A549 (cell line): ENCODE measurements around the gene PRELP. TPM values are rescaled to one million over a fixed set of nuclear protein-coding genes. Genes with fewer than 3 reads are reported as not detected.

Experiments
- ATAC-seq, 2 experiments: fragments of 200-7000 bp in 1 of 2; fragments of >200 bp in 1 of 2; cut with Nextera tagmentation in 1 of 2; cut with Tn5 transposase in 1 of 2; 3 replicates each; pipeline versions ENCODE4 v1.8.0 to v1.9.1; 2018 to 2020; ENCODE audit warnings: mild to moderate bottlenecking in 1 of 2, moderate library complexity in 1 of 2
- CTCF ChIA-PET: fragments of 300-600 bp; sonication (Branson Sonifier 250); formaldehyde crosslinking; extraction: SDS; loops from one replicate; lab custom pipeline; 2021; ENCODE audit warnings: antibody characterized with exemption, inconsistent platforms; lab: Yijun Ruan, JAX
- POLR2A ChIA-PET: fragments of 350-600 bp; formaldehyde crosslinking; extraction: SDS; loops from one replicate; lab custom pipeline; 2021; ENCODE audit warnings: antibody characterized with exemption, inconsistent platforms; lab: Yijun Ruan, JAX
- DNase-seq, 2 experiments: peaks; one replicate each; pipeline versions ENCODE4 v3.0.0 to v3.0.0-alpha.2; 2011 to 2016; ENCODE audit warnings: low read depth in 1 of 2, low spot score in 1 of 2
- FAIRE-seq: peaks from 2 replicates; lab custom pipeline; 2011; peaks lifted over from hg19 to GRCh38; lab: Jason Lieb, UNC
- H3K27ac ChIP-seq, 2 experiments: fragments of >200 bp; sonication (Bioruptor Twin); formaldehyde crosslinking; 3 replicates each; pipeline ENCODE4 v1.5.1; 2016 to 2017
- H3K4me1 ChIP-seq: fragments of >200 bp; sonication (Bioruptor Twin); formaldehyde crosslinking; 3 replicates; pipeline ENCODE4 v1.6.1; 2016
- H3K4me2 ChIP-seq: fragments of >200 bp; sonication (Bioruptor Twin); formaldehyde crosslinking; 3 replicates; pipeline ENCODE4 v1.6.1; 2016
- H3K4me3 ChIP-seq: fragments of >200 bp; sonication (Bioruptor Twin); formaldehyde crosslinking; 3 replicates; pipeline ENCODE4 v1.5.1; 2016
- H3K9me3 ChIP-seq: fragments of >200 bp; sonication (Bioruptor Twin); formaldehyde crosslinking; 3 replicates; pipeline ENCODE4 v1.6.1; 2016
- BCL3 ChIP-seq: fragments of >200 bp; sonication (Bioruptor Twin); formaldehyde crosslinking; IDR thresholded peaks from 3 replicates; pipeline ENCODE4 v1.6.1; 2016
- CBX2 ChIP-seq: fragments of 200-600 bp; sonication (generic); IDR thresholded peaks from 2 replicates; pipeline ENCODE4 v1.6.1; 2016; ENCODE audit warnings: low read depth, mild to moderate bottlenecking, borderline replicate concordance
- CHD4 ChIP-seq: fragments of 200-600 bp; sonication (generic); IDR thresholded peaks from 2 replicates; pipeline ENCODE4 v1.6.1; 2016; ENCODE audit warnings: antibody characterized with exemption, mild to moderate bottlenecking, borderline replicate concordance
- E2F6 ChIP-seq: IDR thresholded peaks from 2 replicates; pipeline ENCODE4 v1.6.1; 2012; ENCODE audit warnings: low read depth, borderline replicate concordance
- HES2 ChIP-seq: fragments of >200 bp; sonication (Bioruptor Twin); formaldehyde crosslinking; IDR thresholded peaks from 2 replicates; pipeline ENCODE4 v1.6.1; 2016
- HEYL ChIP-seq: fragments of 250-450 bp; sonication (Bioruptor Pico); IDR thresholded peaks from 2 replicates; pipeline ENCODE4 v1.8.0; 2021; ENCODE audit warnings: mild to moderate bottlenecking, moderate library complexity
- HOXA7 ChIP-seq: fragments of 250-450 bp; sonication (Bioruptor Pico); IDR thresholded peaks from 2 replicates; pipeline ENCODE4 v1.5.0; 2020; ENCODE audit warnings: mild to moderate bottlenecking, moderate library complexity
- HOXB13 ChIP-seq: fragments of 250-450 bp; sonication (Bioruptor Pico); IDR thresholded peaks from 2 replicates; pipeline ENCODE4 v1.5.0; 2020; ENCODE audit warnings: low read depth, mild to moderate bottlenecking, moderate library complexity
- JUNB ChIP-seq: fragments of >200 bp; sonication (Bioruptor Twin); formaldehyde crosslinking; IDR thresholded peaks from 2 replicates; pipeline ENCODE4 v1.6.1; 2016
- KDM5A ChIP-seq: fragments of 200-600 bp; sonication (generic); IDR thresholded peaks from 2 replicates; pipeline ENCODE4 v1.6.1; 2016; ENCODE audit warnings: antibody characterized with exemption, mild to moderate bottlenecking
- MAFK ChIP-seq: fragments of 450-650 bp; IDR thresholded peaks from 2 replicates; pipeline ENCODE4 v1.6.1; 2014; ENCODE audit not compliant: partially characterized antibody
- MAZ ChIP-seq: fragments of 150-350 bp; IDR thresholded peaks from 2 replicates; pipeline ENCODE4 v1.6.1; 2014; ENCODE audit warnings: antibody characterized with exemption, low read depth, low read length, borderline replicate concordance
- MYC ChIP-seq: IDR thresholded peaks from 2 replicates; pipeline ENCODE4 v1.6.1; 2012; ENCODE audit warnings: mild to moderate bottlenecking, inconsistent platforms, low read length, improper control_type of control experiment, borderline replicate concordance
- NPAS2 ChIP-seq: fragments of 250-450 bp; sonication (Bioruptor Pico); IDR thresholded peaks from 2 replicates; pipeline ENCODE4 v1.8.0; 2022; ENCODE audit warnings: mild to moderate bottlenecking, moderate library complexity, borderline replicate concordance
- POLR2A ChIP-seq: IDR thresholded peaks from 2 replicates; pipeline ENCODE4 v1.6.1; 2012; ENCODE audit warnings: mild to moderate bottlenecking, low read length
- POLR2AphosphoS2 ChIP-seq: conservative IDR thresholded peaks from 2 replicates; pipeline ENCODE4 v1.6.1; 2012; ENCODE audit warnings: low read length, improper control_type of control experiment, inconsistent platforms
- SMC3 ChIP-seq: fragments of >200 bp; sonication (Bioruptor Twin); formaldehyde crosslinking; IDR thresholded peaks from 3 replicates; pipeline ENCODE4 v1.6.1; 2018; ENCODE audit warnings: inconsistent platforms
- ZFP36 ChIP-seq: fragments of 450-650 bp; IDR thresholded peaks from 2 replicates; pipeline ENCODE4 v1.6.1; 2014; ENCODE audit warnings: borderline replicate concordance; ENCODE audit not compliant: partially characterized antibody
- ZNF302 ChIP-seq: fragments of 250-450 bp; sonication (Bioruptor Pico); IDR thresholded peaks from 2 replicates; pipeline ENCODE4 v1.9.0; 2021; ENCODE audit warnings: inconsistent platforms, mild to moderate bottlenecking, moderate library complexity
- ZSCAN20 ChIP-seq: fragments of 250-450 bp; sonication (Bioruptor Pico); IDR thresholded peaks from 2 replicates; pipeline ENCODE4 v1.8.0; 2022; ENCODE audit warnings: mild to moderate bottlenecking, moderate library complexity
- WGBS: methylation state at CpG from one replicate; pipeline ENCODE4 v1.1.6; 2017; ENCODE audit errors: missing lambda C conversion rate; 5-methylcytosine and 5-hydroxymethylcytosine counted together
- polyA plus RNA-seq, 4 experiments: library from polyadenylated mRNA; depleted of rRNA in 3 of 4; stranded (reverse); fragments of >200 nt; fragmentation: RNase III in 1 of 4; extraction: RNeasy Plus Mini Kit Qiagen cat#74134 plus additional on column Dnase treatment in 1 of 4; gene quantifications; 2 replicates in 3 of 4; 3 replicates in 1 of 4; pipeline ENCODE4 v1.2.3, GENCODE V29; 2011 to 2017
- TF ChIP-seq, protein P1 (sequence below): IDR thresholded peaks from 2 replicates; pipeline ENCODE4 v1.6.1; 2012
- TF ChIP-seq, protein P2 (sequence below): fragments of 250-450 bp; sonication (Bioruptor Pico); IDR thresholded peaks from 2 replicates; pipeline ENCODE4 v1.5.0; 2021; ENCODE audit warnings: mild to moderate bottlenecking, moderate library complexity, borderline replicate concordance

The PRELP gene
- polyA plus RNA-seq, 2 of the 4 experiments (the other 2 are of a cell fraction), result not detected

GRCh38 chr1:203477748-203478147 lies 2.1 kb downstream of the PRELP start:
- H3K4me3 ChIP-seq, result no peak overlapping the region
- WGBS, result 65% methylated on average over 3 of the region's 3 CpGs
- H3K4me1 ChIP-seq, result peaks cover 13% of the 10 kb centered on the region
- TF ChIP-seq HEYL (CRISPR knock-in tag) (no peak), MAFK (no peak), POLR2A (no peak), HOXA7 (CRISPR knock-in tag) (no peak), ZSCAN20 (CRISPR knock-in tag) (no peak)
- TF ChIP-seq, protein P1, sequence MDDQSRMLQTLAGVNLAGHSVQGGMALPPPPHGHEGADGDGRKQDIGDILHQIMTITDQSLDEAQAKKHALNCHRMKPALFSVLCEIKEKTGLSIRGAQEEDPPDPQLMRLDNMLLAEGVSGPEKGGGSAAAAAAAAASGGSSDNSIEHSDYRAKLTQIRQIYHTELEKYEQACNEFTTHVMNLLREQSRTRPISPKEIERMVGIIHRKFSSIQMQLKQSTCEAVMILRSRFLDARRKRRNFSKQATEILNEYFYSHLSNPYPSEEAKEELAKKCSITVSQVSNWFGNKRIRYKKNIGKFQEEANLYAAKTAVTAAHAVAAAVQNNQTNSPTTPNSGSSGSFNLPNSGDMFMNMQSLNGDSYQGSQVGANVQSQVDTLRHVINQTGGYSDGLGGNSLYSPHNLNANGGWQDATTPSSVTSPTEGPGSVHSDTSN, result no peak
- no peak for FAIRE-seq
- no peak for DNase-seq
- ChIA-PET CTCF (interaction anchor here (0.9 to 25.5 kb wide), 9 partner anchors 10 to 224 kb away, joined by 3 to 352 read pairs (median 6); no protein-coding TSS in a partner anchor), POLR2A (no interaction called here)
- no peak for ATAC-seq
- H3K27ac ChIP-seq, result no peak overlapping the region
- H3K9me3 ChIP-seq, result no peaks in the 10 kb centered on the region
- no peak overlapping the region for H3K4me2 ChIP-seq

- Histone ChIP-seq H3K4me1 (peaks cover 13% of the 10 kb centered on the region), H3K9me3 (no peaks in the 10 kb centered on the region), H3K27ac (no peak overlapping the region), H3K4me3 (no peak overlapping the region), H3K4me2 (no peak overlapping the region)
- CTCF ChIA-PET, result interaction anchor here (0.9 to 25.5 kb wide), 8 partner anchors 10 to 223 kb away, joined by 3 to 352 read pairs (median 6); no protein-coding TSS in a partner anchor
- POLR2A ChIA-PET, result no interaction called here
- DNase-seq (no peak), ATAC-seq (no peak), FAIRE-seq (no peak)
- TF ChIP-seq CHD4 (no peak), KDM5A (no peak), ZSCAN20 (CRISPR knock-in tag) (no peak), BCL3 (no peak), MYC (no peak), ZFP36 (no peak), ZNF302 (no peak), MAZ (no peak), HES2 (no peak), SMC3 (no peak), E2F6 (no peak), HOXB13 (CRISPR knock-in tag) (no peak), CBX2 (no peak), NPAS2 (no peak), POLR2AphosphoS2 (no peak), MAFK (no peak), HOXA7 (CRISPR knock-in tag) (no peak), JUNB (no peak)
- TF ChIP-seq, protein P2, sequence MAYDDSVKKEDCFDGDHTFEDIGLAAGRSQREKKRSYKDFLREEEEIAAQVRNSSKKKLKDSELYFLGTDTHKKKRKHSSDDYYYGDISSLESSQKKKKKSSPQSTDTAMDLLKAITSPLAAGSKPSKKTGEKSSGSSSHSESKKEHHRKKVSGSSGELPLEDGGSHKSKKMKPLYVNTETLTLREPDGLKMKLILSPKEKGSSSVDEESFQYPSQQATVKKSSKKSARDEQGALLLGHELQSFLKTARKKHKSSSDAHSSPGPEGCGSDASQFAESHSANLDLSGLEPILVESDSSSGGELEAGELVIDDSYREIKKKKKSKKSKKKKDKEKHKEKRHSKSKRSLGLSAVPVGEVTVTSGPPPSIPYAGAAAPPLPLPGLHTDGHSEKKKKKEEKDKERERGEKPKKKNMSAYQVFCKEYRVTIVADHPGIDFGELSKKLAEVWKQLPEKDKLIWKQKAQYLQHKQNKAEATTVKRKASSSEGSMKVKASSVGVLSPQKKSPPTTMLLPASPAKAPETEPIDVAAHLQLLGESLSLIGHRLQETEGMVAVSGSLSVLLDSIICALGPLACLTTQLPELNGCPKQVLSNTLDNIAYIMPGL (CRISPR knock-in tag), result no peak
- WGBS, result 85% methylated on average over 3 of the region's 3 CpGs
Measured at GRCh38 chr1:203478231-203478630, 2.6 kb downstream of the PRELP start.
